Ishikawa (cell line): ENCODE measurements around the gene PLIN4.

Experiments used
- CREB1 ChIP-seq: IDR thresholded peaks from 2 replicates; pipeline ENCODE4 v1.6.1; 2012; ENCODE audit warnings: low read depth
- EP300 ChIP-seq: IDR thresholded peaks from 2 replicates; pipeline ENCODE4 v1.6.1; 2012; ENCODE audit warnings: borderline replicate concordance
- FOXM1 ChIP-seq: IDR thresholded peaks from 2 replicates; pipeline ENCODE4 v1.6.1; 2012; ENCODE audit warnings: low read depth, borderline replicate concordance
- NFIC ChIP-seq: IDR thresholded peaks from 2 replicates; pipeline ENCODE4 v1.6.1; 2012
- REST ChIP-seq: IDR thresholded peaks from 2 replicates; pipeline ENCODE4 v1.6.1; 2012; ENCODE audit warnings: low read depth, mild to moderate bottlenecking
- TAF1 ChIP-seq: IDR thresholded peaks from 2 replicates; pipeline ENCODE4 v1.6.1; 2012; ENCODE audit warnings: low read depth, mild to moderate bottlenecking
- TCF12 ChIP-seq: IDR thresholded peaks from 2 replicates; pipeline ENCODE4 v1.6.1; 2012; ENCODE audit warnings: low read depth
- TEAD4 ChIP-seq: IDR thresholded peaks from 2 replicates; pipeline ENCODE4 v1.6.1; 2012
- YY1 ChIP-seq: IDR thresholded peaks from 2 replicates; pipeline ENCODE4 v1.6.1; 2012; ENCODE audit warnings: low read depth
- ZBTB7A ChIP-seq: IDR thresholded peaks from 2 replicates; pipeline ENCODE4 v1.6.1; 2012; ENCODE audit warnings: low read depth
- TF ChIP-seq, protein P1 (sequence below): IDR thresholded peaks from 2 replicates; pipeline ENCODE4 v1.6.1; 2012

DNA sequence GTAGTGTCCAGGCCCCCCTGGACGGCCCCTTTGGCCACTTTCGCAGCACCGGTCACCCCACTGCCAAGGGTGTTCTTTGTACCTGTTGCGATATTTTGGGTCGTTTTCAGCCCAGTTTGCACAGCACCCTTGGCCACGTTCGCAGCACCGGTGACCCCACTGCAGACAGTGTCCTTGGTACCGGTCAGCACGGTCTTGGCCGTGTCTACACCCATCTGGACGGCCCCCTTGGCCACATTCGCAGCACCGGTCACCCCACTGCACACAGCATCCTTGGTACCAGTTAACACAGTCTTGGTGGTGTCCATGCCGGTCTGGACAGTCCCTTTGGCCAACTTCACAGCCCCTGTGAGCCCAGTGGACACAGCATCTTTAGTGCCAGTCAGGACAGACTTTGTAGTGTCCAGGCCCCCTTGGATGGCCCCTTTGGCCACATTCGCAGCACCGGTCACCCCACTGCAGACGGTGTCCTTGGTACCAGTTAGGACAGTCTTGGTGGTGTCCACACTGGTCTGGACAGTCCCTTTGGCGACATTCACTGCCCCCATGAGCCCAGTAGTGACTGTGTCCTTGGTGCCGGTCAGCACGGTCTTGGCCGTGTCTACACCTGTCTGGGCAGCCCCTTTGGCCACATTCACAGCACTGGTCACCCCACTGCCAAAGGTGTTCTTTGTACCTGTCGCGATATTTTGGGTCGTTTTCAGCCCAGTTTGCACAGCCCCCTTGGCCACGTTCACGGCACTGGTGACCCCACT lies 6.8 kb downstream of the PLIN4 start:
- TF ChIP-seq YY1 (no peak), TCF12 (no peak), CREB1 (no peak), ZBTB7A (no peak), TEAD4 (no peak), TAF1 (no peak), REST (no peak), FOXM1 (no peak), NFIC (no peak), EP300 (no peak)
- TF ChIP-seq, protein P1, sequence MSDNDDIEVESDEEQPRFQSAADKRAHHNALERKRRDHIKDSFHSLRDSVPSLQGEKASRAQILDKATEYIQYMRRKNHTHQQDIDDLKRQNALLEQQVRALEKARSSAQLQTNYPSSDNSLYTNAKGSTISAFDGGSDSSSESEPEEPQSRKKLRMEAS, result no peak
